Right lobe of liver (tissue), 4 donors: ENCODE results near the gene MCM3AP.

Experiments
- POLR2A ChIP-seq: fragments of 450-650 bp; IDR thresholded peaks from one replicate; pipeline ENCODE4 v1.6.1; 2017; ENCODE audit warnings: antibody characterized with exemption, mild to moderate bottlenecking
- TF ChIP-seq, protein P1 (sequence below), 4 donors: fragments of 200-600 bp in 3 of 4; fragments of 450-650 bp in 1 of 4; IDR thresholded peaks; one replicate each; pipeline versions ENCODE4 v1.5.1 to v1.8.0; 2016 to 2022; ENCODE audit warnings: antibody characterized with exemption in 4 of 4, mild to moderate bottlenecking in 2 of 4
- donor health status: DM: no; HTN: no; CAD: no.
- donor health status: DM: no; HTN: no; CAD: no.
- donor health status: DM: no; HTN: yes; CAD: no.

DNA sequence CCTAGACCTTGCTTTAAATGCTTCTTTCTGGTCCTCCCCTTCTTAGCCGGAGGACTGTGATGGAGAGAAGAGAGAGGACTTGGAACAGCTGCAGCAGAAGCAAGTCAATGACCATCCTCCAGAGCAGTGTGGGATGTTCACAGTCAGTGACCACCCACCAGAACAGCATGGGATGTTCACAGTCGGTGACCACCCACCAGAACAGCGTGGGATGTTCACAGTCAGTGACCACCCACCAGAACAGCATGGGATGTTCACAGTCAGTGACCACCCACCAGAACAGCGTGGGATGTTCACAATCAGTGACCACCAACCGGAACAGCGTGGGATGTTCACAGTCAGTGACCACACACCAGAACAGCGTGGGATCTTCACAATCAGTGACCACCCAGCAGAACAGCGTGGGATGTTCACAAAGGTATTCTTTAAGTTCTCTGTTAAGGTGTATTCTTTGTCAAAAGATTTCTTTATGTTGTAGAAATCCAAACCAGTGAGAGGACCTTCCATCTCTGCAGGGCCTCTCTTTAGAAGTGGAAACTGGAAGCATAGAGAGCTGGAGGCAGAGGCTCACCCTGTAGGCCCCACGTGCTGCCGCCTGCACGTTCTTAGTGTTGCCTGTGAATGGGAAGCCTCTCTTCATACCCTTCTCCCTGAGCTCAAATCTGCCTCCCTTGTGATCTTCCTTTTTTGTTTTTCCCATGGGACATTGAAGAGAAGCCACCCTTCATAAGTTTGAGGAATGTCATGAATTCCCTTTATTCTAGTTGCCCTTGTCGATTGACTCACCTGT lies 49.1 kb upstream of the MCM3AP start:
- no peak for TF ChIP-seq POLR2A
- TF ChIP-seq, protein P1, sequence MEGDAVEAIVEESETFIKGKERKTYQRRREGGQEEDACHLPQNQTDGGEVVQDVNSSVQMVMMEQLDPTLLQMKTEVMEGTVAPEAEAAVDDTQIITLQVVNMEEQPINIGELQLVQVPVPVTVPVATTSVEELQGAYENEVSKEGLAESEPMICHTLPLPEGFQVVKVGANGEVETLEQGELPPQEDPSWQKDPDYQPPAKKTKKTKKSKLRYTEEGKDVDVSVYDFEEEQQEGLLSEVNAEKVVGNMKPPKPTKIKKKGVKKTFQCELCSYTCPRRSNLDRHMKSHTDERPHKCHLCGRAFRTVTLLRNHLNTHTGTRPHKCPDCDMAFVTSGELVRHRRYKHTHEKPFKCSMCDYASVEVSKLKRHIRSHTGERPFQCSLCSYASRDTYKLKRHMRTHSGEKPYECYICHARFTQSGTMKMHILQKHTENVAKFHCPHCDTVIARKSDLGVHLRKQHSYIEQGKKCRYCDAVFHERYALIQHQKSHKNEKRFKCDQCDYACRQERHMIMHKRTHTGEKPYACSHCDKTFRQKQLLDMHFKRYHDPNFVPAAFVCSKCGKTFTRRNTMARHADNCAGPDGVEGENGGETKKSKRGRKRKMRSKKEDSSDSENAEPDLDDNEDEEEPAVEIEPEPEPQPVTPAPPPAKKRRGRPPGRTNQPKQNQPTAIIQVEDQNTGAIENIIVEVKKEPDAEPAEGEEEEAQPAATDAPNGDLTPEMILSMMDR (IDR thresholded peaks at IDR 0.05), result no peak
